Peyer's patch (tissue), 4 donors: ENCODE results near the gene CLCN7. TPM values are rescaled to one million over a fixed set of nuclear protein-coding genes. Genes with fewer than 3 reads are reported as not detected.

Source experiments
- DNase-seq, 3 donors: peaks; one replicate each; pipeline ENCODE4 v3.0.0-alpha.2; 2017 to 2019
- H3K27ac ChIP-seq, 4 donors: fragments of 200-600 bp; sonication (generic); one replicate each; pipeline ENCODE4 v1.5.1; 2016 to 2019
- H3K27me3 ChIP-seq, 2 donors: fragments of 200-600 bp; sonication (generic); one replicate each; pipeline ENCODE4 v1.5.1; 2019
- H3K36me3 ChIP-seq, 3 donors: fragments of 200-600 bp; sonication (generic); one replicate each; pipeline ENCODE4 v1.5.1; 2016 to 2019
- H3K4me1 ChIP-seq, 4 donors: fragments of 200-600 bp; sonication (generic); one replicate each; pipeline ENCODE4 v1.5.1; 2016 to 2019
- H3K4me3 ChIP-seq, 4 donors: fragments of 200-600 bp; sonication (generic); 1 replicate in 3 of 4; 2 replicates in 1 of 4; pipeline ENCODE4 v1.5.1; 2016 to 2019; ENCODE audit warnings: mild to moderate bottlenecking in 1 of 4
- H3K9me3 ChIP-seq, 4 donors: fragments of 200-600 bp; sonication (generic); one replicate each; pipeline ENCODE4 v1.5.1; 2016 to 2019; ENCODE audit warnings: mild to moderate bottlenecking in 1 of 4
- POLR2A ChIP-seq, 2 donors: fragments of 450-650 bp; IDR thresholded peaks; one replicate each; pipeline ENCODE4 v1.5.1; 2017; ENCODE audit warnings: antibody characterized with exemption in 2 of 2, mild to moderate bottlenecking in 2 of 2, moderate library complexity in 2 of 2
- total RNA-seq, 4 donors: library from RNA; depleted of rRNA; stranded (reverse); fragments of >200 nt; gene quantifications; one replicate each; pipeline ENCODE4 v1.1.0, GENCODE V29; 2016
- TF ChIP-seq, protein P1 (sequence below), 6 experiments: fragments of 450-650 bp in 4 of 6; fragments of 200-600 bp in 2 of 6; sonication (generic) in 1 of 6; IDR thresholded peaks; one replicate each; pipeline ENCODE4 v1.5.1; 2017 to 2019; ENCODE audit warnings: antibody characterized with exemption in 6 of 6, mild to moderate bottlenecking in 3 of 6, moderate library complexity in 1 of 6

The CLCN7 gene
- total RNA-seq, 4 donors from 2014 or later: 95.1 to 194 (median 105) TPM

DNA sequence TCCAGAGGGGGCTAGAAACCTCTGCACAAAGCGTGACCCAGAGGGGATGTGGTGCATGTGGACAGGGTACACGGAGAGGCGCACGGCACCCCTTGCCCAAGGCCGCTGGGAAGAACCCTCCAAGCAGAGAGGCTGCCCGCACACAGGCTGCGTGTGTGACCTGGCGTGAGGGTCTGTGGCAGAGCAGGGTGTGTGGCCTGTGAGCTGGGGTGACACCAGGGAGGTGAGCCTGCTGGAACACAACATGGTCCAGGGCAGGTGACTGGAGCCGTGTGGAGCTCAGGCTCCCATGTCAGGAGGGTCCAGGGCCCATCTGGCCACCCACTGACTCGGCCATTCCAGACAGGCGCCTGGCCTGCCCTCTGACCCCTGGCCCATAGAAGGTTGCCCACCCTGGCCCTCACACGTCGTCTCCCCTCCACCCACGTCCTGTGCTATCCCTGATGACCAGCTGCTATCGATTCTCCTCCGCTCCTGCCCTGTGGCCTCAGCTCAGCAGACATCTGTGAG, 43.9 kb upstream of the CLCN7 start:
- no peak overlapping the region for H3K4me3 ChIP-seq
- TF ChIP-seq POLR2A (IDR thresholded peaks at IDR 0.05): no peak
- TF ChIP-seq, protein P1, sequence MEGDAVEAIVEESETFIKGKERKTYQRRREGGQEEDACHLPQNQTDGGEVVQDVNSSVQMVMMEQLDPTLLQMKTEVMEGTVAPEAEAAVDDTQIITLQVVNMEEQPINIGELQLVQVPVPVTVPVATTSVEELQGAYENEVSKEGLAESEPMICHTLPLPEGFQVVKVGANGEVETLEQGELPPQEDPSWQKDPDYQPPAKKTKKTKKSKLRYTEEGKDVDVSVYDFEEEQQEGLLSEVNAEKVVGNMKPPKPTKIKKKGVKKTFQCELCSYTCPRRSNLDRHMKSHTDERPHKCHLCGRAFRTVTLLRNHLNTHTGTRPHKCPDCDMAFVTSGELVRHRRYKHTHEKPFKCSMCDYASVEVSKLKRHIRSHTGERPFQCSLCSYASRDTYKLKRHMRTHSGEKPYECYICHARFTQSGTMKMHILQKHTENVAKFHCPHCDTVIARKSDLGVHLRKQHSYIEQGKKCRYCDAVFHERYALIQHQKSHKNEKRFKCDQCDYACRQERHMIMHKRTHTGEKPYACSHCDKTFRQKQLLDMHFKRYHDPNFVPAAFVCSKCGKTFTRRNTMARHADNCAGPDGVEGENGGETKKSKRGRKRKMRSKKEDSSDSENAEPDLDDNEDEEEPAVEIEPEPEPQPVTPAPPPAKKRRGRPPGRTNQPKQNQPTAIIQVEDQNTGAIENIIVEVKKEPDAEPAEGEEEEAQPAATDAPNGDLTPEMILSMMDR (IDR thresholded peaks at IDR 0.05): no peak
- no peaks in the 10 kb centered on the region for H3K4me1 ChIP-seq
- H3K36me3 ChIP-seq: peaks cover 0 to 14% (median 0%) of the 10 kb centered on the region in 3 donors
- H3K27ac ChIP-seq: no peak overlapping the region
- H3K27me3 ChIP-seq: no peaks in the 10 kb centered on the region
- no peak for DNase-seq
- H3K9me3 ChIP-seq: peaks cover 0 to 5% (median 0%) of the 10 kb centered on the region in 4 donors

DNA sequence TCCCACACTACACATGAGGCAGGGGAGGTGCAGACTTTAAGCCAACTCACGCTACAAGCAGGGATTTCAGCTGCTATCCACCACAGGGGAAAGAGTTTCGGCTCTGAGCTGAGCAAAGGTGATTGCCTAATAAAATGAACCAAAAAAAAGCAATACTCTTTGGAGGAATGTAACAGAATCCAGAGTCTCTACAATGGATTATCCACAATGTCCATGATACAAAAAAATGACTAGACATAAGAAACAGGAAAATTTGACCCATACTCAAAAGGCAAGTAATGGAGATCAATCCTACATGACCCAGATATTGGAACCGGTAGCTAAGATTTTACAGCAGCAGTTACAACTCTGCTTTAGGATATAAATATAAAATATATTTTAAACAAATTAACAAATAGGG, 39.7 kb upstream of the CLCN7 start:
- H3K4me1 ChIP-seq: no peaks in the 10 kb centered on the region
- no peaks in the 10 kb centered on the region for H3K27me3 ChIP-seq
- no peak overlapping the region for H3K27ac ChIP-seq
- TF ChIP-seq, protein P1 (IDR thresholded peaks at IDR 0.05): no peak
- TF ChIP-seq POLR2A (IDR thresholded peaks at IDR 0.05): no peak
- H3K4me3 ChIP-seq: no peak overlapping the region
- peaks cover 0 to 7% (median 0%) of the 10 kb centered on the region in 3 donors for H3K36me3 ChIP-seq
- H3K9me3 ChIP-seq: peaks cover 0 to 5% (median 0%) of the 10 kb centered on the region in 4 donors
- DNase-seq: no peak

DNA sequence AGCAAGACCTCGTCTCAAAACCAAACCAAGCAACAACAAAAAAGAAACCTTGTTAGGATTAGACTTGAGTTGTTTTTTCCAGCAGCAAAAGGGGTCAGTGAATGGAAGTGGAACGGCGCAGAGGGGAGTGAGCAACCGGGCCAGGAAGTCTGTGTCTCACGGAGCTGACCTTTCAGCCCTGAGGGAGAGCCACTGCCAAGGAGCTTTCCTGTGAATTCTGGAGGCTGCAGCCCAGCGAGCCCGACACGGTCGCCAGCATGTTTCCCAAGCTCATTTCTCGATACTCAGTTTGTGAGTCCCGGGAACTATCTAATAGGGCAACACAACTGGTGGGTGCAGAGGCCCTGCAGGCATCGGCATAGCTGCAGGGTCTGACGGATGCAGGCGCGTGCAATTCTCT, 37.9 kb upstream of the CLCN7 start:
- H3K9me3 ChIP-seq: peaks cover 0 to 5% (median 0%) of the 10 kb centered on the region in 4 donors
- H3K36me3 ChIP-seq: peaks cover 0 to 16% (median 0%) of the 10 kb centered on the region in 3 donors
- H3K27ac ChIP-seq: no peak overlapping the region
- H3K4me3 ChIP-seq: no peak overlapping the region
- no peaks in the 10 kb centered on the region for H3K4me1 ChIP-seq
- no peaks in the 10 kb centered on the region for H3K27me3 ChIP-seq
- no peak for TF ChIP-seq POLR2A (IDR thresholded peaks at IDR 0.05)
- TF ChIP-seq, protein P1 (IDR thresholded peaks at IDR 0.05): no peak
- no peak for DNase-seq

DNA sequence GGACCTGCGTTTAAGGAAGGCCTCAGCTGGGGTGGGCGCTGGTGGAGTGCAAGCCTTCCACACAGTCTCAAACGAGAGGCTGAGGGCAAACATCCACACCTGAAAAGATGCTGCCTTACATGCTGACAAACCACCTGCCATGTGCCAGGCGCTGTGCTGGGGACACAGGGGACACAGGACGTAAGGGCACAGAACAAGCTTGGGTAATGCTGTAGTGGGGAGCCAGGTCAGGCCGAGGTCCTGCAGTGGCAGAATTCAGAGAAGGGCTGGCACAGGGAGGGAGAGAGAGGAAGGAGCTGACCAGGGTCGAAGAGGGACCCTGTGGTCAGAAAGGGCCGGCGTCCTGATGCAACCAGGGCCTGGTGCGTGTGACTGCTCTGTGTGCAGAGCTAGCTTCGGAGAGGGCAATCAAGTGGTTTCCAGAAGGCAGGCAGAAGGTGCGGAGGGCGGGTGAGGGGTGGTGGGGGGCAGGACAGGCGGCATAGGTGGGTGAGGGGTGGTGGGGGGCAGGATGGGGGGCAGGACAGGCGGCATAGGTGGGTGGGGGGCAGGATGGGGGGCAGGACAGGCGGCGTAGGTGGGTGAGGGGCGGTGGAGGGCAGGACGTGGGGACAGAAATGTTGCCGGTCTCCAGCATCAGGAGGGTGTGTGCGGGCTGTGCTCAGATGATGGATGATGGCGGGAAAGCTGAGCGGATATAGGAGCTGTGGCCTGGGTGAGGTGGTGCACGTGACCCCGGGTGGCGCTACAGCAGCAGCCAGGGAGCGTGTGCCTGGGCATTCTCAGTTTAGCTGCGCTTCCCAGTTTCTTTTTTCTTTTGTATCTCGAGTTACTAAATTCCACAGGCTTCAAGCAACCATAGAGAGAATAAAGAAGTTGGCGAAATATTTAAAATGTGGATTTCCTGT, 37.1 kb upstream of the CLCN7 start:
- H3K27ac ChIP-seq: no peak overlapping the region
- H3K4me3 ChIP-seq: no peak overlapping the region
- H3K27me3 ChIP-seq: no peaks in the 10 kb centered on the region
- TF ChIP-seq, protein P1 (IDR thresholded peaks at IDR 0.05): no peak
- TF ChIP-seq POLR2A (IDR thresholded peaks at IDR 0.05): no peak
- H3K9me3 ChIP-seq: peaks cover 0 to 5% (median 0%) of the 10 kb centered on the region in 4 donors
- H3K4me1 ChIP-seq: no peaks in the 10 kb centered on the region
- peaks cover 0 to 16% (median 0%) of the 10 kb centered on the region in 3 donors for H3K36me3 ChIP-seq
- DNase-seq: no peak

DNA sequence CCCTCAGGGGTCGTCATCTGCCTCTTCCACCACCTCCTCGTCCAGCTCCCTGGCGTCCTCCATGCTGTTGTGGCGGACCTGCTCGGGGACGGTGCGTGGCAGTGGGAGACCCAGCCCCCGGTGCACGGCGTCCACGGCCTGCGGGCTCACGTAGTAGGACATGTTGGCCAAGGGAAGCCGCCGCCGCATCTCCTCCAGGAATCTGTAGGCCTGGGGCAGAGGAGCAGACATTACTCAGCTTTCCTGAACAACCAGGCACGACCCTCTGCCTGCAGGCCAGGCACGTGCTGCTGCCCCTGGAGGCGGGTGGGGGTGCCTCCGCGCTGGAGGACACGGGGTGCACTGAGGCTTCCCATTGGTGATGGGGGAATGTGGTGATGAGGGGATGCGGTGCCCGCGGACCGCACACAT, 36.1 kb upstream of the CLCN7 start:
- TF ChIP-seq, protein P1 (IDR thresholded peaks at IDR 0.05): no peak
- TF ChIP-seq POLR2A (IDR thresholded peaks at IDR 0.05): no peak
- H3K27ac ChIP-seq: no peak overlapping the region

More for the DNA sequence above, 36.1 kb upstream of the CLCN7 start:
- Histone ChIP-seq H3K4me1 (no peaks in the 10 kb centered on the region), H3K36me3 (peaks cover 0 to 16% (median 0%) of the 10 kb centered on the region in 3 donors), H3K4me3 (no peak overlapping the region), H3K27me3 (no peaks in the 10 kb centered on the region), H3K9me3 (peaks cover 0 to 5% (median 0%) of the 10 kb centered on the region in 4 donors)
- DNase-seq: no peak
